ENCODE data around the gene ZNF674.

DNA sequence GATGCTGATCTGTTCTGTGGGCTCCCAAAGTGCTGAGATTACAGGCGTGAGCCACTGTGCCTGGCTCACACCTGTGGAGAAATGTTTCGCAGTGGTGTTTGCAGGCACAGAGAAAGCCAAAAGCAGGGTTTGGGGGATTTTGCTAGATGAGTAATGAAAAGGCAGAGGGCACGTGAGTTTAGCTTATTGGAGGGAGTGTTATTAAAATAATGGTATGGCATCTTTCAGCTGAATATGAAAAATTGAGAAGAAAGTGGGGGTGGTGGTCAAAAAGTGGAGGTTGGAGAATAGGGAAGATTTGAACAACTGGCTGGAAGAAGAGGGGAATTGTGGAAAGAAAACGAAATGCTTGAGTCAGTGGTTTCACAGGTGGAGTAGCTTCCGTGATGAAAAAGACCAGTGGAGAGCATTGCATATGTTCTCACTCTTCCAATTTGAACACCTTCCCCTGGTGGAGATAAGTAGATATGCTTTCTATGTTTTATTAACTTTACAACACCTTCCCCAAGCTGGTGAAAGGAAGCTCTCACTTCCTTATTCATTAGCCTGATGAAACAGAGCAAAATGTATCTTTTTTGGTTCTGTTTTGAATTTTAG is 27.2 kb upstream of the ZNF674 start:
- TF ChIP-seq POLR2AphosphoS5 (IDR thresholded peaks at IDR 0.05; ENCODE audit: borderline replicate concordance, low read depth, low read length), result no peak
- no peak for TF ChIP-seq EZH2 (IDR thresholded peaks at IDR 0.05)
- TF ChIP-seq FOXP2 (optimal IDR thresholded peaks at IDR 0.05; ENCODE audit: control extremely low read depth, extremely low read length, insufficient read depth), result no peak
